ENCODE results near the gene XRCC3.

XRCC3 gene

DNA sequence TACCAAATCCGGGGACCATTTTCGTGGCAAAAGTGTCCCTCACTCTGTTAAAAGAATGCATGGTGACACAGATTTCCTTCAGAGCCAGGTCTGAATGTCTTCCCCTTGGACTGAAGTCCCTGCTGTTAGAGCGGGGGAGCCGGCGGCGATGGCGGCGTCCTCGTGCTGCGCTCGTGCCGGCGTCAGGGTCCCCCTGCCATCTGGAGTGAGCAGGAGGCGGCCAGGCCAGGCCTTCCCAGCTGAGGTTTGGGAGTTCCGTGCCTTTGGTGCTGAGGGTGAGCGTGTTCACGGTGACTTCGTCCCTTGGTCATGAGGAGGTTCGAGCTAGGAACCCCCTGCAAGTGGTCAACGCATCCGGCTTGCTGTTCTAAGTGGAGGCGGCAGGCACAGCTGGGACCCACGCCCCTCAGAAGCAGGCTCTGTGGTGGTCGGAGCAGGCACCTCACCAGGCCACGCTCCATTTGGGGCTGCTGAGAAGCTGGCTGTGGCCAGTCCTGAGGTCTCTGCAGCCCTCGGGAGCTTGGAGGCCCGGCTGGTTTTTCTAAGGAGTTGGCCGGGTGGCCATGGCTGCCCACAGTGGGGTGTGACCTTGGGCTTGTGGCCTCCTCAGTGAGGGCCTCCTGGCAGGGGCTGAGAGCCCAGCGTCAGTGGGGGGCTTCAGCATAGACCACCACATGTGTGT, 9.9 kb upstream of the XRCC3 start:
- no peak for DNase-seq

DNA sequence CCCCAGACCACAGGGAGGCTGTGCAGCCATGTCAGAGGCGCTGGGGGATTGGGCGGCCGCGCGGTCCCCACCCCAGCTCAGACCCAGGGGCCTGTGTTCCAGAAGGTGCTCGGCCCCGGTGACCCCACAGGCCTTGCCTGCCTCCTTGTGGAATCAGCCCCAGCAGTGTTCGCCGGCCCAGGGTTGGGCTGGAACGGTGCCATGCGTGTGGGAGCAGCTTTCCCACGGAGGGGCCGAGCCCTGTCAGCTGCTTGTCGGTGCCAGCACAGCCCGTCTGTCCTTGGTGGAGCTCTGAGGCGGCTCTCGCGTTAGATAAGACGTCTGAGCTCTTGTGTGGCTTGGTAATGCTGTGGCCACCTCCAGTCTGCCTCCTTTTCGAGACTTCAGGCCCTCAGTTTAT, 8.9 kb upstream of the XRCC3 start:
- peak; percentile 79 for DNase-seq

DNA sequence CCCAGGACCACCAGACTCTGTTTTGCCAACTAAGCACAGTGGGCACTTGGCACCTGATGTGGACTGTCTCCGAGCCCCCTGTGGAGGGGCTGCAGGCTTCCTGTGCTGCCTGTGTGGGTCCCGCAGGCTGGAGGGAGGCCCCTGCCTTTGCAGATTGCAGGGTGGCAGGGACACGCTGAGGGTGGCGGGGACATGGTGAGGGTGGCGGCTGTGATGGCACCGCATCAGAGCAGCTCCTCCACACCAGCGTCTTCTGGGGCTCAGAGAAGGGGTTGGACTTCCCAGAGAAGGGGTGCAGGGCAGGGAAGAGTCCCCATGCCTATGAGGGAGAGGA, 8.5 kb upstream of the XRCC3 start:
- no peak for DNase-seq

DNA sequence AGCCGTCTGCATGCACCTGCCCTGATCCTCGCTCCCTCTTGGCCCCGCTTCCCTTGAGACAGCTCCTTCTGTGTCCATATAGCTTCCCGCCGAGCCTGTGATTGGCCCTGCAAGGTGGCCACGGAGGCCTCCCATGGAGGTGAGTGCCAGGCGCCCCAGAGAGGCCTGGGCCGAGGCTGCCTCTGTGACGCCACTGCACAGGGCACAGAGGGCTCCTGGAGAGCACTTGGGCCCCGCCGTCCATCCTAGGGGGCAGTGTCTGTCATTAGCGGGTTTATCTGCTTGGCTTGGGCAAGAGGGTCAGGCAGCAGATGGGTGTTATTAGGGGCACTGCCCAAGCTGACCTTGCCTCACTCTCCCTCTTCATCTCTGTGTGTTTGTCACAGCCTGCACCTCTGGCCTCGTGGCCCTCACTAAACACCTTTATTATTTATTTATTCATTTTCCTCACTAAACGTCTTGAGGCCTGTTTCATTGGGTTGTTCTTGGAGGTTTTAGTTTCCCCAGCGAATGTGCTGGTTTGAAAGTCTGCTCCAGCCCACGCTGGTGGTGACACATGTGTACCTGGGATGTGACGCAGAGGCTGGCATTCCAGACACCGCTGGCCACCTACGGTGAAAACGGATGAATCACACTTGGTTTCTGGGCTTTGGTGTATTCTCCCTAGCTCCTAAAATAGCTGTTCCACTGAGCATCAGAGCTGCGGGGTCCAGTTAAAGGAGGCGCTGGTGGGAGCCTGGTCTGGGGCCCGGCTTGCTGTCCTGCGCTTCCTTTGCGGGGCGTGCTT, 6.3 kb upstream of the XRCC3 start:
- DNase-seq = no peak

DNA sequence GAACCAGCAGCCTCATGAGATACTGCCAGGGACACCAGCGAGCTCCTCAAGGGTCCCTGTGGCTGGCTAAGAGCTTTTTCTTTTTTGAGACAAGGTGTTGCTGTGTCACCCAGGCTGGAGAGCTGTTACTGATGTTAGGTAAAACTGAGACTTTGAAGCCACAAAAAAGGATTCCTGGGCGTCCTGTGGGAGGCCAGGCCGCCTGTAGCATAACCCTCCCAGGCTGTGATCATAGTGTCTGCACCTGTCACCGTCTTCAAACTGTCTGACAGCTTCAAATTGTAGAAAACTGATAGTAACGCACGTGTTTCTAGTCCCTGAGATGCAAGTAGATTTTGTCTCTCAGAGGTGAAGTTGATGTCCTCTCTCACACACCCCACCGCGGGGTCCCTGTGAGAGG, 4.5 kb upstream of the XRCC3 start:
- no peak for DNase-seq

DNA sequence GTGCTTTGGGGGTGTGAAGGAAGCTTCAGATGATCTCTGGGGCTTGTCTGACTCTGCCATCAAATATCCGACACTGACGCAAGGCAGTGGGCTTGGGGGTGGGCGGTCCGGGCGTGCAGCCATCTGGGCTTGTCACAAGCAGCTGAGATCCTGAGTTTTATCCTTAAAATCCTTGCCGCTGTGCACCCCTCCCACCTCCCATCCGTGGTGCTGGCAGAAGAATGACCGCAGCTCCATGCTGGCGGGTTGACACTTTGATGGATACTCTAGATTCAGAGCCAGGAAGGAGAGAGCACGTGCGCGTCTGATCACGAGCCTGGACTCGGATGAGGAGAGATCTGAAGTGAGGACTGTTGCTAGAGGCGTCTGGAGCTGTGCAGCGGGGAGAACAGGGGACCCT, 3.3 kb upstream of the XRCC3 start:
- DNase-seq = peak; percentile 71

DNA sequence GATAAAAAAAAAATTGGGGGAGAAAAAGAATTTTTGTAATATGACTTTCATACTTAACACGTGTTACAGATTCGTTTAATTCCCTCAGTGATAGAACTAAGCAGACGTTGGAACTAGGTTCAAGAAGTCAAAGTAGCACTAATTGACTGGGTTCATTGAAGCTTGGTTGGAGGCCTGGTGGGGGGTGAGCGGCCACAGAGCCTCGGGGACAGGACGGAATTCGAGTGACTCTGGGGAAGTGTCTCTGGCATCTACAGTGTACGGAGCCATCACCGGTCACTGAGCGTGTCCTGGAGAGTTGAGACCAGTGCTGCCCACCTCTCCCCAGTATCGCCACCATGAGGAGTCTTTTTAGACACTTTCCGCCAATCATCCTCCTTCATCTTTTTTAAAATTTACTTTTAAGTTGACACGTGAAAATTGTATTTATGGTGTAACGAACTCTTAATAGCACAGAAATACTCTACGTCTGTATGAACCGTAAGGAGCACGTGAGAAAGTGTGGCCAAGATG, 1.7 kb upstream of the XRCC3 start:
- no peak for DNase-seq

DNA sequence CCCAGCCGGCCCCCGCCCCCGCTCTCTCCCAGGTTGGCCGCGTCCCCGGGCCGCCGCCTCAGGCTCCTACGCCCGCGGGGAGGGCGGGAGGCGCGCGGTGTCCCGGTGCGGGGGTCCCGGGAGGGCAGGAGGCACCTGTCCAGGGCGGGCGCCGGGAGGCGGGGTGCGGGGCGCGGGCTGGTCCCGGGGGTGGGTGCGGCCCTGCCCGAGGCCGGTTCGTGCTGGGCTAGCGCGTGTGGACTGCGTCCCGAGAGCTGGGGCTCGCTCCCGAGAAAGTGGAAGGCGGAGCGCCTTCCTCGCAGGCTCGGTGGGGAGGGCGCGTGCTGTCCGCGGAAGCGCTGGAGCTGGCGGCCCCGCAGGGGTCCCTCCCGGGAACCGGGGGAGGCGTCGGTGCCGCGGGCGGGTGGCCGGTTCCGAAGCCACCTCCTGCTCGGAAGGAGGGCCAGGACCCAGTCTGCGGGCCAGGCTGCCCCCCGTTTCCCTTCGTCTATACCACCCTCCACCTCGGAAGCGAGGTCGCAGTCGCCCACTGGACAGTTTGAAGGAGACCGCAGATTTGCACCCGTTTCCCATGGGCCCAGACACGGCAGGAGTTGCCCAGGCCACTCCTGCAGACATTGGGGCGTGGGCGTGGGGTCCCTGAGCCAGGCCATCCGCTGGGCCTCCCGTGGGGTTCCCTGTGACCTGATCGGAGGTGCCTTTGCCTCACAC, 995 bp upstream of the XRCC3 start:
- no peak for DNase-seq

DNA sequence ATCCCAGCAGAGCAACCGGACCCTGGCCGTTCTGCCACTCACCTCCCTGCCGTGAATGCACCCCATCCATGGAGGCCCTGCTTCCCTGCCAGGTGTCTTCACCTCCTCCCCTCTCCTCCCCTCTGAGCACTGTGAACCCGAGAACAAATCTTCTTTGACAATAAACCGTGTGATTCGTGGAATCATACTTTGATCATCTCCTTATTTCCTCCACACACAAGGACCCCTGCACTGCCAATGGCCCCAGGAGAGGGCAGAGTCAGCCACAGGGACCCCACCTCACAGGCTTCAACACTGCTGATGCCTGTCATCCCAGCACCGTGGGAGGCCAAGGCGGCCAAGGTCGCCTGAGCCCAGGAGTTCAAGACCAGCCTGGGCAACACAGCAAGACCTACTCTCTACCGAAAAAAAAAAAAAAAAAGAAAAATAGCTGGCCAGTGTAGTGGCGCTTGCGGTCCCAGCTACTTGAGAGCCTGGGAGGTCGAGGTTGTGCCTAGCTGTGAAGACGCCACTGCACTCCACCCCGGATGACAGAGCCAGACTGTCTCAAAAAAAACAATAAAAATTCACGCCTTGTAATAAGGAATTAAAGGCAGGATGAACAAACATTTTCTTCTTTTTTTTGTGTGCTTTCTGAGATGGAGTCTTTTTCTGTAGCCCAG, 1.1 kb downstream of the XRCC3 start:
- DNase-seq = no peak

DNA sequence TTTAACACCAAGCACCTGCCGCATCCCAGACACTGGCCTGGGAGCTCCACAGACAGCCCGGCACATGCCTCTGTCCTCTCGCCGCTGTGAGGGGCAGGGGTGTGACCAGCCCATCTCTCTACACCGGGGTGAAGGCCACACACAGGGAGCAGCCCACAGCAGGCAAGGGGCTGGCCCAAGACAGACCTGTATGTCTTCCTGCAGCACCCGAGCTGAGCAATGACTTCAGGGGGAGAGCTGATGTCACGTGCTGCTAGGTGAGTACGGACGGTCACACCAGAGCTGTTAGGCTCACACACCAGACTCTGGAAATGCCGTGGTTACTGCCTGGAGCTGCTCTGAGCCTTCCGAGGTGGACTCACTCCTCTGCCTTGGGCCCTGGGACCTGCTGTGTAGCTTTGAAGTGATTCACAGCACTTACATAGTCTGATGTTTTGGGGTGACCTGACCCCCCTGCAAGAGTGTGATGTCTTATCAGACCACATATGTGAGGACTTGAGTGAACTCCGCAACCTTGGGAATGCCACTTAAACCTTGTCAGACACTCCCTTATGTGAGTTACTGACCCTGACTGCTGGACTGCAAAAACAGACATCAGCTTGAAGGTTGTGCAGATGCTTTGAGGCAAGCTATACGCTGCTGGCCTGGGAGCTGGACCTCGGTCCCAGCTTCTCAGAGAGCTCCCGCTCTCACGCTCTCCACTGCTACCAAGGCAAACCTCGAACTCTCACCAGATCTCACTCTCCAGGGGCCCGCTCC, 1.8 kb downstream of the XRCC3 start:
- DNase-seq = no peak

DNA sequence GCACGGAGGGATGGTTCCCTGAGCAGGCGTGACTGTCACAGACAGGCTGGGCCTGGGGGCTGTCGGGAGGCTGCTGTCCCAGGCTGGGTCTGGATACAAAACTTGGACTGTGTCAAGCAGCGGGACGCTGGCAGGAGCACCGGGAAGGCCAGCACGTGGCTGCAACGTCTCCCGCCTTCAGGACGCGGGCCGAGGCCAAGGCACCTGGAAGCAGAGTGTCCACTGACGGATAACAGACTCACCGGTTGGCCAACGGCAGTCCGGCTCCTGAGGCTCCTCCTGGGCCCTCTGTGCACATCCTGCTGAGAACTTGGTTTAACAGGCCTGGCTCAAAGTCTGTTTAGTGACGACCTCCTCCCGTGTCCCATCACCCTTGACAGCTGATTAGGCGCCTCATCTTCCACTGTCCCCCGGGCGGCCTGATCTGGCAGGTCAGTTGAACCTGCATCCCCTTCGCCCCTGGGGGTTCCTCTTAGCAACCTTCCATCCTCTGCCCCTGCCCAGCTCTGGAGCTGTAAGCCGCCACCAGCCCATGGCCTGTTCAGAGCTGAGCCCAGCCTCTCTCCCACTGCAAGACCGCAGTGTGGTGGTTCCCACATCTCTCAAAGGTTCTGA, 2.5 kb downstream of the XRCC3 start:
- DNase-seq = no peak

DNA sequence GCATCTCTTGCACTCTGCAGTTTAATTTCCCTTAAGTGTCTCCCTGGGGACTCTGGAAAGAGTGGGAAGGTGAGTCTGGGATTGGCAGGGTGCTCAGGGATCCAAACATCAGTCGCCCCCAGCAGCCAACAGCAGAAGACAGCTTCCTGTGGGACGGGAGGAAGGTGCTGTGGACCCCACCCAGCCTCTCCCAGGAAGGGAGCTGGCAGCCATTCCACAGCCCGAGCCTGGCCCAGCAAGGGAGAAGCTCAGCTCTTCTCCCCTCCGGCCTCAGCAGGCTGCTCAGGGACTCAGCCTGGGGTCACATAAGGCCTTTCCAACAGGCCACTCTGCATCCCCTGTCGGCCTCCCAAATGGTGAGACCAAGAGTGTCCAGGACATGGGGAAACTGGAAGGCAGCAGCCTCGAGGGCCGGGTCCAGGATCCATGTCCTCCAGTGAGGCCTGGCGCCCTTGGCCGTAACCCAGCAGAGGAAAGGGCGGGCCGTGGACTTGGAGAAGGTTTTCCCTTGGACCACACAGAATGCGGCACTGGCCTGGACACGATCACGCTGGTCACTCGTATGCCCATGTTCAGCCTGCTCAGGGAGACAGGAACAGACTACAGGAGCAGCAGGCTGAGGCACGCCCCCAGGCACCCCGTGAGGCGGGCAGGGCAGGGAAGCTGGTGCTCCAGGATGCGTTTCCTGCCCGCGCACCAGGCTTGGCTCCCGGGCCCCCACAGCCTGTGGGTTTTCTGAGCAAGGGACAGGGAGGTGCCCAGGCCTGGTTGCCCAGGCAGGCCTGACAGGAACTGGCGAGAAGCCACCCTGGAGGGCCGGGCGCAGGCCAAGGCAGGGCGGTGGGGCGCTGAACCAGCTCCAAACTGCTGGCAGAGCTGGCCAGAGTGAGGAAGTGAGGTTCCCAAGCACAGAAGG, 3.5 kb downstream of the XRCC3 start:
- DNase-seq = no peak

DNA sequence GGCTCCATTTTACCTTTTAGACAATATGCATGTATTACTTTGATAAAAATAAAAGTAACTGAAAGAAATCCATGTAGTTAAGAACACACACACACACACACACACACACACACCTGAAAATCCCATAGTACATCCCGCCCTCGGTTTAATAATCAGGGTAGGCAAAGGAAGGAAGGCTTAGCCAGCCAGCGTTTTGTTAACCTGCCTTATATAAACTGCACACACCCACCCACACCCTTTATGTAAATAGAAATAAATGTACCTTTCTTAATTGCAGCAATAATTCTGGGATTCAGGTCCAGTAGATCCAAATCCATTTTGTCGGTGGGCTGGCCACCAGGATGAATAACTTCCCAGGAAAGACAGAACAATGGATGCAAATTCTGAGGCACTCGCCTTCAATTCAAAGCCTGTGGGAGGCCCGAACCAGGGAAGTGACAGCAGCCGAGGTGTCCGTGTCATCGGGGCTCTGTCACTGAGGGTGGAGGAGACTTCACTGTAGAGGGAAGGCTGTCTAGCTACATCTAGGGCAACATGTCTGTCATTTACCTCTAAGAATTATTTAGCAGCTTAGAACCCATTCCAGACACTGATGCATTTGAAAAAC, 4.4 kb downstream of the XRCC3 start:
- no peak for DNase-seq

DNA sequence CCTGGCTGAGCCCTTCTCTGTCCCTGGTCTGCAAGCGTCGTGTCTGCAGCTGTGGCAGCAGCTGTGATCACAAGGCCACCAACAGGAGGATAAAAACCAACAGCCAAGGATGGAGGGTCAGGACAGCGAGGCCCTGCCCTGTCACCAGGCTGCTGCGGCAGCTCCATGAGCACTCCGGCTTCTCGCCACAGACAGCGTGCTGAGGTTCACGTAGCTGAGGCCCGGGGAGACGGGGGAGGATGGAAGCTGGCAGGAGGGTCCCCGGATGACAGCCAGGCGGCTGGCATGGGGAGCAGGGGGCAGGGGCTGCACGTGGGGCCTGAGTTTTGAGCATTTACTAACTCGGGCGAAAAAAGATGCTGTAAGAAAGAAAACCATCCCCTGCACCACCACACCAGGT, 5.4 kb downstream of the XRCC3 start:
- DNase-seq = no peak

DNA sequence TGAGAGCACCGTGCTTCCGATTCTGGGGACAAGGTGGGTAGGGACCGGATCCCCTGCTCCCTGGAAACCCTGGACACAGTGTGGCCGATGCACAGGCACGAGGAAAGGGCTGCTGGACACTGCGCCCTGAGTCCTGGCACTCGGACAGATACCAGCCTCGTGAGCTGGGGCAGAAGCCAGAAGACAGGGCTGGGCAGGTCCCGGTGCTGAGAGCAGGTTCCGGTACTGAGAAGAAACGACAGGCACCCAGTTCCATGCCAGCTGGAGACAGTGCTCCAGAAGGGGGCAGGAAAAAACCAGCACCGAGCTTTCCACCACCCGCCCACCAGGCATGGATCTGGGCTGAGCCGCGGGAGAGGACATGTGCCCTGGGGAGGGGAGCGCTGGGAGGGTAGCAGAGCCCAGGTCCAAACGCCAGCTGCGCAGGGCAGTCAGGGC, 6.5 kb downstream of the XRCC3 start:
- DNase-seq = no peak

DNA sequence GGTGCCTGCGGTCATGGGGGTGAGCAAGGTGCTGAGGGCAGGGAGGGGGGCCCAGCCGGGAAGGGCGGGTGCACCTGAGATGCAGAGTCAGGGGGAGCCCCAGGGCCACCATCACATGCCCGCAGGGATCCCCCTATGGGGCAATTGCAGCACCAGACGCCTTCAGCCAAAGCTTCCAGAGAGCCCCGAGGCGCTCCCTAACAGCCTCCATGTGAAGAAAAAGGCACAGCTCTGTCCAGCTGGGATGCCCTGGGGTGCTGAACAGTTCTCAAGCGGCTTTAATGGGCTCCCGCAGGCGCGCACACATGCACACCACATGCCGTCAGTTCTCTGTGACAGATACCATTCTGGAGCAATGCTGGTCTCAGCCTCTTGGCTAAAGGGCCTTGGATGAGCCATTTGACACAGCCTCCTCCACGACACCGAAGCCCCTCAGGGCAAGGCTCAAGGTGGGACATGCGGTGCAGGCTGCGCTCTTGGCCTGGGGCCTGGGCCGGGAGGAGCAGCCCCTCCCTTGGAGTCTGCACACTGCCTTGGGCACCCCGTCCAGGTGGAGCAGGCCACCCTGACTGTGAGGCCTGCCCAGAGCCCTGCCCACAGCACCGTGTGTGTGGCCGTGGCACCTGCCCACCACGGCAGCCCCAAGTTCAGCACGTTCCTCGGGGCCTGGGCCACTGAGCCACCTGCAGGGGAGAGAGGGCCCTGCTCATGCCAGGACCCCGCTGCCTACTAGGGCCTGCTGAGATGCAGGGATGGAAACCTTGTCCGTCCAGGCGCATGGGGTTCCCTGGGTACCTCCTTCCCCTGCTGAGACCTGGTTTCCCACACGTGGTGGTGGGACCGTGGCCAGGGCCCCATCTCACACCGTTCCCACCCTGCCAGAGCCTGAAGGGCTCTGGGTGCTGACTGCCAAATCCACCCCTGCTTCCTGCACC, 7.7 kb downstream of the XRCC3 start:
- no peak for DNase-seq

DNA sequence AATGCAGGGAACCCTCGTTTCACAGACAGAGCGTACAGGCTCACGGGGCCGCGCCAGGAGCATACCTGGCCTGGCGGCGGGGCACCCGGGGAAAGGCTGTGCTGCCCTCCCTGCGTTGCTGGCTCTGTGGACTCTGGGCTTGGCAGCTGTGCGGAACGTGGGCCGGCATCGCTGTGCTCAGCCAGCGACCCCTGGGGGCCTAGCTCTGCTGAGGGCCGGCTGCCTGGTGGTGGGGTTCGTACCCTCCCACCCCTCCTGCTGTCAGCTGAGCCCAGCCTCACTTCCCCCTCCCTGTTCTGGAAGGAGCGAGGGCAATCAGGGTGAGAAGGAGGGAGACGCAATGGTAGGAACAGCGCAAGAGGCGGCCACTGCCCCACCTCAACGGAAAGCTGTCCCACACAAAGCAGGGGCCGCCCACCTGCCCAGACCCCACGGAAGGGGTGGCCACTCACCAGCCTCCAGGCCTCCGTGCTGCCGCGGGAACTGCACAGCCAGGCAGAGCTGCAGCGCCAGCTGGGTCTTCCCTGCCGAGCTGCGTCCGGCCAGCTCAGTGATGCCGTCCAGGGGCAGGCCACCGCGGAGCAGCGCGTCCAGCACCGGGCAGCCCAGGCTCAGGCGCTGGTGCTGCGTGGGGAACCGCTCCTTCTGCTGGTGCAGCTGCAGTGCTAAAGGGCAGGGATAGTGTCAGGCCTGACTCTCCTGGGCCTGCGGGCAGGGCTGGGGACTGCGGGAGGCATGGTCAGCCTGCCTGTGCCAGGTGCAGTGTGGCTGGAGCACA, 8.5 kb downstream of the XRCC3 start:
- DNase-seq = no peak

DNA sequence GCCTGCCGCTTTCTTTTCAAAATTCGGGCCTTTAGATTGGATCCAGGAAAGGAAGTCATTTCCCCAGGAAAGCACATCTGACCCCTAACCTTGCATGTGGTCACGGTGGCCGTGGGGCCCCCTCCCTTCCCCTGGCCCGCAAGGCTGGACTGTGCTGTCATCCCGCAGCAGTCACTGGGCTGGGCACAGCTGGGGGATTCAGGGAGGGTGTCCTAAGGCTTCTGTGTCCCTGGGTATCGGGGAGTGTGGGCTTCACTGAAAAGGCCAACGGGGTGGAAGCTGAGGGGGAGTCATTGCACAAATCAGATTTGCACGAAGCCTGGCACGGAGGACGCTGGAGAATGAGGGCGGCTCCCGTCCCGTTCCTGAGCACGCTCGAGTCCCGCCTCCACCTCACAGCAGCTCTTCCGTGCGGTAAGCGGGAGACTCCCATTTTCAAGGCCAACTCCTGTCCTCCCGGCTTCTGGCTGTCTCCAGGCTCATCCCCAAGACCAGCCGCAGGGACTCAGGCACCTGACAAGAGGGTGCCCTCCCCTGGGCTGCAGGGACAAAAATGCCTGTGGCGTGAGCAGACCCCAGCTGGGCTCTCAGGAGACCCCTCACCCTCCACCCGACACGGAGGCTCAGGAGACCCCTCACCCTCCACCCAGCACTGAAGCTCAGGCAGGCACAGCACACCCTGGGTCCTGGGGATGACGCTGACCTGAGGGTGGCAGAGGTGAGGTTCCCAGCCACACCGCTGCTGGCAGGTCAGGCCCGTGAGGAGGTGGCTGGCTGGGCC, 9.6 kb downstream of the XRCC3 start:
- DNase-seq = no peak

Measured in right hindlimb (tissue), 1 donor.